HFFc6 (cell line): ENCODE results near the gene PHKB. TPM values are rescaled to one million over a fixed set of nuclear protein-coding genes. Genes with fewer than 3 reads are reported as not detected.

Experiments used
- DNase-seq: peaks from one replicate; pipeline ENCODE4 v3.0.0-alpha.2; 2018
- H3K27ac Mint-ChIP-seq: 2 replicates; pipeline ENCODE4 v1.8.0; 2020; ENCODE audit warnings: mild to moderate bottlenecking, mixed read lengths
- H3K27me3 Mint-ChIP-seq: 2 replicates; pipeline ENCODE4 v1.8.0; 2021; ENCODE audit warnings: mild to moderate bottlenecking, moderate library complexity, mixed read lengths; ENCODE audit not compliant: insufficient read depth
- H3K36me3 Mint-ChIP-seq: 2 replicates; pipeline ENCODE4 v1.8.0; 2021; ENCODE audit warnings: low read depth, mixed read lengths
- H3K4me1 Mint-ChIP-seq: 2 replicates; pipeline ENCODE4 v1.8.0; 2020; ENCODE audit warnings: low read depth, mixed read lengths
- H3K4me3 Mint-ChIP-seq: 2 replicates; pipeline ENCODE4 v1.8.0; 2020; ENCODE audit warnings: mild to moderate bottlenecking, moderate library complexity, mixed read lengths
- H3K9me3 Mint-ChIP-seq: 2 replicates; pipeline ENCODE4 v1.8.0; 2020; ENCODE audit warnings: mild to moderate bottlenecking, mixed read lengths
- CTCF ChIP-seq: fragments of 200-600 bp; sonication (generic); IDR thresholded peaks from 2 replicates; pipeline ENCODE4 v1.5.0; 2021; ENCODE audit warnings: antibody characterized with exemption, mild to moderate bottlenecking
- total RNA-seq, 6 experiments: library from RNA; stranded (reverse); fragmentation: NEBNext Ultra II Directional; extraction: Animal tissue kit (Norgen Biotek cat#: 25700); gene quantifications; 2 replicates in 1 of 6; 3 replicates in 5 of 6; pipeline ENCODE4 v1.2.3, GENCODE V29; 2021

PHKB gene
- total RNA-seq, 6 experiments from 2014 or later, result 54.5 to 66.5 (median 62.6) TPM

- Mint-ChIP-seq H3K4me1 (no peaks in the 10 kb centered on the region), H3K36me3 (peaks cover 30% of the 10 kb centered on the region), H3K4me3 (no peak overlapping the region), H3K27ac (no peak overlapping the region), H3K27me3 (no peaks in the 10 kb centered on the region; the same call in 1 of the 2 replicates), H3K9me3 (no peaks in the 10 kb centered on the region)
- no peak for TF ChIP-seq CTCF
- DNase-seq, result no peak
Measured at GRCh38 chr16:47634126-47634525, 173.0 kb downstream of the PHKB start.

- H3K4me3 Mint-ChIP-seq, result no peak overlapping the region
- H3K27ac Mint-ChIP-seq, result no peak overlapping the region
- H3K9me3 Mint-ChIP-seq, result no peaks in the 10 kb centered on the region
- no peak for TF ChIP-seq CTCF
- no peaks in the 10 kb centered on the region for H3K4me1 Mint-ChIP-seq
- H3K27me3 Mint-ChIP-seq, result no peaks in the 10 kb centered on the region; the same call in 1 of the 2 replicates
- peaks cover 30% of the 10 kb centered on the region for H3K36me3 Mint-ChIP-seq
- no peak for DNase-seq
Measured at GRCh38 chr16:47634727-47635126, 173.6 kb downstream of the PHKB start.

- Mint-ChIP-seq H3K27ac (no peak overlapping the region), H3K4me3 (no peak overlapping the region), H3K36me3 (peaks cover 27% of the 10 kb centered on the region), H3K9me3 (no peaks in the 10 kb centered on the region), H3K4me1 (no peaks in the 10 kb centered on the region), H3K27me3 (no peaks in the 10 kb centered on the region; the same call in 1 of the 2 replicates)
- no peak for TF ChIP-seq CTCF
- no peak for DNase-seq
Measured at GRCh38 chr16:47636501-47637099, 175.5 kb downstream of the PHKB start.

- no peaks in the 10 kb centered on the region for H3K9me3 Mint-ChIP-seq
- H3K4me3 Mint-ChIP-seq, result no peak overlapping the region
- peaks cover 30% of the 10 kb centered on the region for H3K36me3 Mint-ChIP-seq
- H3K27ac Mint-ChIP-seq, result no peak overlapping the region
- H3K27me3 Mint-ChIP-seq, result no peaks in the 10 kb centered on the region; the same call in 1 of the 2 replicates
- DNase-seq, result no peak
- peaks cover 8% of the 10 kb centered on the region for H3K4me1 Mint-ChIP-seq
- TF ChIP-seq CTCF, result no peak
Measured at GRCh38 chr16:47638175-47638574, 177.0 kb downstream of the PHKB start.

GRCh38 chr16:47640661-47641060, 179.5 kb downstream of the PHKB start:
- H3K4me1 Mint-ChIP-seq, result peaks cover 25% of the 10 kb centered on the region
- H3K36me3 Mint-ChIP-seq, result peaks cover 22% of the 10 kb centered on the region
- TF ChIP-seq CTCF, result no peak
- no peak overlapping the region for H3K4me3 Mint-ChIP-seq
- DNase-seq, result no peak
- no peaks in the 10 kb centered on the region for H3K27me3 Mint-ChIP-seq
- H3K9me3 Mint-ChIP-seq, result no peaks in the 10 kb centered on the region
- no peak overlapping the region for H3K27ac Mint-ChIP-seq
